HG02642 (cell line): Measurements from ENCODE around the gene COG8.
"Not testable (repeated sequence)": the region's sequence is repeated elsewhere in the genome, so short reads cannot be mapped to it uniquely, and the experiment has no call there.

Experiments
- ATAC-seq: cut with Tn5 transposase; IDR thresholded peaks from one replicate; pipeline ENCODE4 v1.9.1; 2021; ENCODE audit warnings: mild to moderate bottlenecking; ENCODE audit not compliant: unreplicated experiment, poor library complexity

The COG8 gene

GRCh38 chr16:69298261-69298660 is 41.1 kb downstream of the COG8 start:
- no peak for ATAC-seq

GRCh38 chr16:69296771-69297170 is 42.6 kb downstream of the COG8 start:
- not testable (repeated sequence) for ATAC-seq

GRCh38 chr16:69294051-69294450 is 45.3 kb downstream of the COG8 start:
- ATAC-seq: no peak

GRCh38 chr16:69293401-69293800 is 46.0 kb downstream of the COG8 start:
- no peak for ATAC-seq

GRCh38 chr16:69291657-69292056 is 47.7 kb downstream of the COG8 start:
- not testable (repeated sequence) for ATAC-seq

GRCh38 chr16:69286941-69287713 is 52.2 kb downstream of the COG8 start:
- ATAC-seq: no peak

- no peak for ATAC-seq
Measured at GRCh38 chr16:69285240-69285639, 54.1 kb downstream of the COG8 start.

- no peak for ATAC-seq
Measured at GRCh38 chr16:69283851-69284250, 55.5 kb downstream of the COG8 start.

GRCh38 chr16:69277413-69277812 is 62.0 kb downstream of the COG8 start:
- no peak for ATAC-seq
